Liver (tissue), 9 donors: ENCODE measurements around the gene WWOX. TPM values are rescaled to one million over a fixed set of nuclear protein-coding genes. Genes with fewer than 3 reads are reported as not detected.

Source experiments
- DNase-seq: peaks from one replicate; pipeline ENCODE4 v3.0.0-alpha.2; 2017; ENCODE audit warnings: low spot score
- H3K27ac ChIP-seq, 2 donors: one replicate each; pipeline ENCODE4 v1.7.0; 2013; ENCODE audit warnings: inconsistent platforms in 2 of 2, low read length in 2 of 2, control low read depth in 1 of 2, low read depth in 1 of 2, mild to moderate bottlenecking in 1 of 2
- H3K27me3 ChIP-seq, 4 donors: one replicate each; pipeline versions ENCODE4 v1.6.1 to v1.7.0; 2013; ENCODE audit warnings: low read length in 3 of 4, inconsistent platforms in 1 of 4, mild to moderate bottlenecking in 1 of 4, moderate library complexity in 1 of 4; ENCODE audit not compliant: control insufficient read depth in 4 of 4, insufficient read depth in 4 of 4
- H3K36me3 ChIP-seq, 4 donors: one replicate each; pipeline versions ENCODE4 v1.6.1 to v1.7.0; 2013; ENCODE audit warnings: low read length in 3 of 4, mild to moderate bottlenecking in 3 of 4, low read depth in 1 of 4, moderate library complexity in 1 of 4; ENCODE audit not compliant: control insufficient read depth in 4 of 4, insufficient read depth in 3 of 4
- H3K4me1 ChIP-seq, 4 donors: one replicate each; pipeline versions ENCODE4 v1.6.1 to v1.7.0; 2013; ENCODE audit warnings: low read length in 3 of 4, mild to moderate bottlenecking in 3 of 4, moderate library complexity in 1 of 4; ENCODE audit not compliant: control insufficient read depth in 4 of 4, insufficient read depth in 4 of 4
- H3K4me3 ChIP-seq, 3 donors: one replicate each; pipeline versions ENCODE4 v1.6.1 to v1.7.0; 2013; ENCODE audit warnings: low read length in 3 of 3, control low read depth in 1 of 3, low read depth in 1 of 3, mild to moderate bottlenecking in 1 of 3
- H3K9ac ChIP-seq, 2 donors: one replicate each; pipeline ENCODE4 v1.7.0; 2013; ENCODE audit warnings: low read length in 2 of 2, mild to moderate bottlenecking in 2 of 2, moderate library complexity in 2 of 2, control low read depth in 1 of 2, low read depth in 1 of 2
- H3K9me3 ChIP-seq, 4 donors: one replicate each; pipeline versions ENCODE4 v1.6.1 to v1.7.0; 2013; ENCODE audit warnings: low read length in 3 of 4; ENCODE audit not compliant: control insufficient read depth in 4 of 4
- ATF3 ChIP-seq: IDR thresholded peaks from 2 replicates; pipeline ENCODE4 v1.6.1; 2016; ENCODE audit warnings: antibody characterized with exemption
- CTCF ChIP-seq: fragments of 150-350 bp; IDR thresholded peaks from 2 replicates; pipeline ENCODE4 v1.5.1; 2017; ENCODE audit warnings: improper control_type of control experiment, low read depth, low read length; ENCODE audit not compliant: missing input control
- EGR1 ChIP-seq, 2 donors: IDR thresholded peaks; 2 replicates each; pipeline ENCODE4 v1.6.1; 2016 to 2018; ENCODE audit warnings: antibody characterized with exemption in 2 of 2, low read depth in 2 of 2
- FOXA1 ChIP-seq: IDR thresholded peaks from 2 replicates; pipeline ENCODE4 v1.6.1; 2016; ENCODE audit warnings: antibody characterized with exemption
- FOXA2 ChIP-seq: IDR thresholded peaks from 2 replicates; pipeline ENCODE4 v1.6.1; 2016; ENCODE audit warnings: antibody characterized with exemption
- GABPA ChIP-seq, 2 donors: IDR thresholded peaks in 1 of 2; conservative IDR thresholded peaks in 1 of 2; 2 replicates each; pipeline ENCODE4 v1.6.1; 2016; ENCODE audit warnings: antibody characterized with exemption in 2 of 2, mild to moderate bottlenecking in 1 of 2, moderate library complexity in 1 of 2
- HNF4A ChIP-seq, 2 donors: conservative IDR thresholded peaks; 2 replicates each; pipeline ENCODE4 v1.6.1; 2016; ENCODE audit warnings: antibody characterized with exemption in 2 of 2, mild to moderate bottlenecking in 2 of 2
- HNF4G ChIP-seq: IDR thresholded peaks from 2 replicates; pipeline ENCODE4 v1.6.1; 2016; ENCODE audit warnings: antibody characterized with exemption
- JUND ChIP-seq, 2 donors: IDR thresholded peaks; 2 replicates each; pipeline ENCODE4 v1.6.1; 2016; ENCODE audit warnings: antibody characterized with exemption in 2 of 2
- MAX ChIP-seq: IDR thresholded peaks from 2 replicates; pipeline ENCODE4 v1.6.1; 2016; ENCODE audit warnings: antibody characterized with exemption
- NR2F2 ChIP-seq: IDR thresholded peaks from 2 replicates; pipeline ENCODE4 v1.6.1; 2016; ENCODE audit warnings: antibody characterized with exemption
- RAD21 ChIP-seq, 2 donors: IDR thresholded peaks; 2 replicates each; pipeline ENCODE4 v1.6.1; 2016; ENCODE audit warnings: antibody characterized with exemption in 2 of 2, mild to moderate bottlenecking in 2 of 2
- REST ChIP-seq: IDR thresholded peaks from 2 replicates; pipeline ENCODE4 v1.6.1; 2016; ENCODE audit warnings: antibody characterized with exemption, mild to moderate bottlenecking
- RXRA ChIP-seq, 2 donors: IDR thresholded peaks; 2 replicates each; pipeline ENCODE4 v1.6.1; 2017 to 2018; ENCODE audit warnings: antibody characterized with exemption in 2 of 2, mild to moderate bottlenecking in 1 of 2
- SP1 ChIP-seq: IDR thresholded peaks from 2 replicates; pipeline ENCODE4 v1.6.1; 2018; ENCODE audit warnings: antibody characterized with exemption, mild to moderate bottlenecking
- TAF1 ChIP-seq: conservative IDR thresholded peaks from 2 replicates; pipeline ENCODE4 v1.6.1; 2016; ENCODE audit warnings: antibody characterized with exemption, mild to moderate bottlenecking
- YY1 ChIP-seq: IDR thresholded peaks from 2 replicates; pipeline ENCODE4 v1.6.1; 2016; ENCODE audit warnings: antibody characterized with exemption, mild to moderate bottlenecking
- ZBTB33 ChIP-seq: IDR thresholded peaks from 2 replicates; pipeline ENCODE4 v1.6.1; 2016; ENCODE audit warnings: antibody characterized with exemption
- WGBS: extraction: QIAGEN DNeasy Blood & Tissue Kit; methylation state at CpG from one replicate; pipeline ENCODE4 v1.1.7; 2013; 5-methylcytosine and 5-hydroxymethylcytosine counted together
- polyA plus RNA-seq, 2 donors: library from polyadenylated mRNA; stranded (reverse) in 1 of 2; unstranded in 1 of 2; fragments of 200-250 nt in 1 of 2; fragments of >200 nt in 1 of 2; fragmentation: Nextera tagmentation in 1 of 2; extraction: Ambion mirVana in 1 of 2; gene quantifications; one replicate each; pipeline versions ENCODE4 v1.2.1 to v1.2.3, GENCODE V29; 2013 to 2015
- total RNA-seq, 2 donors: library from RNA; depleted of rRNA; stranded (reverse); fragments of >200 nt; gene quantifications; one replicate each; pipeline ENCODE4 v1.2.3, GENCODE V29; 2014
- donor health status: healthy.
- donor health status: healthy.
- donor health status: healthy.
- donor health status: healthy.
- donor health status: healthy.

WWOX gene
- total and polyA plus RNA-seq, 4 donors, result 9.8 to 46.0 (median 15.3) TPM

GRCh38 chr16:79121906-79122305, 1022.5 kb downstream of the WWOX start:
- no peaks in the 10 kb centered on the region for H3K27me3 ChIP-seq
- DNase-seq, result no peak
- H3K4me1 ChIP-seq, result no peaks in the 10 kb centered on the region
- H3K27ac ChIP-seq, result no peak overlapping the region
- TF ChIP-seq TAF1, result no peak
- TF ChIP-seq REST, result no peak
- no peak for TF ChIP-seq ATF3
- no peak for TF ChIP-seq HNF4G
- TF ChIP-seq FOXA2, result no peak
- TF ChIP-seq EGR1 (IDR thresholded peaks at IDR 0.05; ENCODE audit: low read depth in 2 of 2), result no peak
- no peak for TF ChIP-seq MAX
- TF ChIP-seq RAD21 (IDR thresholded peaks at IDR 0.05), result no peak
- TF ChIP-seq HNF4A (conservative IDR thresholded peaks at IDR 0.05), result no peak
- no peak for TF ChIP-seq GABPA (IDR thresholded peaks at IDR 0.05 in 1 of 2, conservative IDR thresholded peaks at IDR 0.05 in 1 of 2)
- WGBS, result 97% methylated on average over 12 of the region's 12 CpGs
- no peaks in the 10 kb centered on the region for H3K36me3 ChIP-seq
- H3K9me3 ChIP-seq, result peaks cover 0 to 4% (median 0%) of the 10 kb centered on the region in 4 donors
- no peak overlapping the region for H3K4me3 ChIP-seq
- no peak overlapping the region for H3K9ac ChIP-seq

- H3K9me3 ChIP-seq, result peaks cover 0 to under 1% (median 0%) of the 10 kb centered on the region in 4 donors
- WGBS, result 98% methylated on average over 8 of the region's 8 CpGs
- no peak for DNase-seq
- H3K27me3 ChIP-seq, result no peaks in the 10 kb centered on the region
- TF ChIP-seq TAF1 (no peak), ZBTB33 (no peak), JUND (IDR thresholded peaks at IDR 0.05) (no peak), CTCF (no peak), ATF3 (no peak), YY1 (no peak), SP1 (no peak), REST (no peak), RAD21 (IDR thresholded peaks at IDR 0.05) (no peak), HNF4G (no peak), MAX (no peak), RXRA (IDR thresholded peaks at IDR 0.05) (no peak), FOXA1 (no peak), NR2F2 (no peak), FOXA2 (no peak), GABPA (IDR thresholded peaks at IDR 0.05 in 1 of 2, conservative IDR thresholded peaks at IDR 0.05 in 1 of 2) (no peak), HNF4A (conservative IDR thresholded peaks at IDR 0.05) (no peak), EGR1 (IDR thresholded peaks at IDR 0.05; ENCODE audit: low read depth in 2 of 2) (no peak)
- no peaks in the 10 kb centered on the region for H3K4me1 ChIP-seq
- H3K27ac ChIP-seq, result no peak overlapping the region
- H3K9ac ChIP-seq, result no peak overlapping the region
- H3K4me3 ChIP-seq, result no peak overlapping the region
- no peaks in the 10 kb centered on the region for H3K36me3 ChIP-seq
Observed at GRCh38 chr16:79122343-79122742, 1022.9 kb downstream of the WWOX start.
